H9 (cell line): ENCODE measurements around the gene EFCAB11. TPM values are rescaled to one million over a fixed set of nuclear protein-coding genes. Genes with fewer than 3 reads are reported as not detected.

Experiments used
- DNase-seq: peaks from one replicate; pipeline ENCODE4 v3.0.0-alpha.2; 2017
- H2AFZ ChIP-seq: one replicate; pipeline ENCODE4 v1.6.1; 2013; ENCODE audit warnings: mild to moderate bottlenecking, low read length, control low read depth, moderate library complexity
- H2AK5ac ChIP-seq: 2 replicates; pipeline ENCODE4 v1.6.1; 2013; ENCODE audit warnings: low read length, control low read depth, mixed read lengths; ENCODE audit not compliant: insufficient read length
- H2BK120ac ChIP-seq: one replicate; pipeline ENCODE4 v1.6.1; 2013; ENCODE audit warnings: low read depth, mild to moderate bottlenecking, low read length, control low read depth, inconsistent platforms; ENCODE audit not compliant: poor library complexity, severe bottlenecking
- H2BK12ac ChIP-seq: 2 replicates; pipeline ENCODE4 v1.6.1; 2013; ENCODE audit warnings: low read length, control low read depth, mixed read lengths, low read depth; ENCODE audit not compliant: insufficient read length
- H2BK15ac ChIP-seq: 2 replicates; pipeline ENCODE4 v1.6.1; 2013; ENCODE audit warnings: low read depth, low read length, control low read depth
- H2BK20ac ChIP-seq: one replicate; pipeline ENCODE4 v1.6.1; 2013; ENCODE audit warnings: low read depth, mild to moderate bottlenecking, low read length, control low read depth, inconsistent platforms; ENCODE audit not compliant: poor library complexity, severe bottlenecking
- H2BK5ac ChIP-seq: 2 replicates; pipeline ENCODE4 v1.6.1; 2013; ENCODE audit warnings: low read length, control low read depth, mixed read lengths; ENCODE audit not compliant: insufficient read length
- H3K14ac ChIP-seq: 2 replicates; pipeline ENCODE4 v1.6.1; 2013; ENCODE audit warnings: low read length, control low read depth; ENCODE audit not compliant: insufficient read depth
- H3K18ac ChIP-seq: 2 replicates; pipeline ENCODE4 v1.6.1; 2013; ENCODE audit warnings: low read depth, mild to moderate bottlenecking, mixed read lengths, low read length, control low read depth; ENCODE audit not compliant: insufficient read length
- H3K23ac ChIP-seq: 2 replicates; pipeline ENCODE4 v1.6.1; 2013; ENCODE audit warnings: low read length, control low read depth, mixed read lengths, low read depth; ENCODE audit not compliant: insufficient read length
- H3K23me2 ChIP-seq: 2 replicates; pipeline ENCODE4 v1.6.1; 2013; ENCODE audit warnings: low read depth, mild to moderate bottlenecking, mixed read lengths, low read length, control low read depth; ENCODE audit not compliant: insufficient read length, poor library complexity, severe bottlenecking
- H3K27ac ChIP-seq: 2 replicates; pipeline ENCODE4 v1.5.1; 2013; ENCODE audit warnings: low read length, control low read depth, mixed read lengths, low read depth; ENCODE audit not compliant: insufficient read length
- H3K27me3 ChIP-seq: 2 replicates; pipeline ENCODE4 v1.6.1; 2013; ENCODE audit warnings: low read length, control low read depth, inconsistent platforms; ENCODE audit not compliant: insufficient read depth
- H3K4ac ChIP-seq: 2 replicates; pipeline ENCODE4 v1.6.1; 2013; ENCODE audit warnings: low read depth, mild to moderate bottlenecking, control low read depth, inconsistent platforms, low read length, moderate library complexity
- H3K4me1 ChIP-seq: 2 replicates; pipeline ENCODE4 v1.6.1; 2013; ENCODE audit warnings: low read length, control low read depth, inconsistent platforms; ENCODE audit not compliant: insufficient read depth
- H3K4me2 ChIP-seq: 2 replicates; pipeline ENCODE4 v1.6.1; 2013; ENCODE audit warnings: low read length, control low read depth, mixed read lengths; ENCODE audit not compliant: insufficient read length, insufficient read depth
- H3K56ac ChIP-seq: 2 replicates; pipeline ENCODE4 v1.6.1; 2013; ENCODE audit warnings: low read depth, mild to moderate bottlenecking, mixed read lengths, low read length, control low read depth; ENCODE audit not compliant: insufficient read length
- H3K79me1 ChIP-seq: 2 replicates; pipeline ENCODE4 v1.6.1; 2013; ENCODE audit warnings: low read depth, mild to moderate bottlenecking, moderate library complexity, low read length, control low read depth, inconsistent platforms; ENCODE audit not compliant: insufficient read depth, poor library complexity, severe bottlenecking
- H3K79me2 ChIP-seq: 2 replicates; pipeline ENCODE4 v1.6.1; 2013; ENCODE audit warnings: low read length, control low read depth, inconsistent platforms; ENCODE audit not compliant: insufficient read depth
- H3K9ac ChIP-seq: 2 replicates; pipeline ENCODE4 v1.6.1; 2013; ENCODE audit warnings: low read length, control low read depth, mixed read lengths; ENCODE audit not compliant: insufficient read length; ENCODE audit errors: extremely low read depth
- H3K9me3 ChIP-seq: one replicate; pipeline ENCODE4 v1.6.1; 2013; ENCODE audit warnings: low read depth, low read length, inconsistent platforms; ENCODE audit not compliant: control insufficient read depth
- H3T11ph ChIP-seq: one replicate; pipeline ENCODE4 v1.6.1; 2013; ENCODE audit warnings: mild to moderate bottlenecking, low read length, control low read depth, inconsistent platforms
- H4K20me1 ChIP-seq: one replicate; pipeline ENCODE4 v1.6.1; 2013; ENCODE audit not compliant: control insufficient read depth, insufficient read length, insufficient read depth
- H4K5ac ChIP-seq: 2 replicates; pipeline ENCODE4 v1.6.1; 2013; ENCODE audit warnings: low read depth, mild to moderate bottlenecking, mixed read lengths, low read length, control low read depth; ENCODE audit not compliant: insufficient read length
- H4K8ac ChIP-seq: replicated peaks from 2 replicates; pipeline ENCODE4 v1.6.1; 2013; ENCODE audit warnings: low read length, control low read depth, mixed read lengths, low read depth; ENCODE audit not compliant: insufficient read length
- H4K91ac ChIP-seq: 2 replicates; pipeline ENCODE4 v1.6.1; 2013; ENCODE audit warnings: low read depth, mild to moderate bottlenecking, moderate library complexity, mixed read lengths, low read length, control low read depth; ENCODE audit not compliant: insufficient read length
- H3K27ac Mint-ChIP-seq, 3 experiments: 2 replicates in 2 of 3; 3 replicates in 1 of 3; pipeline ENCODE4 v1.8.0; 2020 to 2021; ENCODE audit warnings: mixed read lengths in 3 of 3, mild to moderate bottlenecking in 1 of 3, moderate library complexity in 1 of 3
- H3K27me3 Mint-ChIP-seq: 2 replicates; pipeline ENCODE4 v1.8.0; 2021; ENCODE audit warnings: low read depth, mild to moderate bottlenecking, moderate library complexity, mixed read lengths
- H3K36me3 Mint-ChIP-seq, 3 experiments: 2 replicates in 2 of 3; 3 replicates in 1 of 3; pipeline ENCODE4 v1.8.0; 2020 to 2021; ENCODE audit warnings: low read depth in 3 of 3, mixed read lengths in 3 of 3; ENCODE audit not compliant: insufficient read depth in 1 of 3
- H3K4me1 Mint-ChIP-seq, 2 experiments: 2 replicates each; pipeline ENCODE4 v1.8.0; 2020; ENCODE audit warnings: mixed read lengths in 2 of 2
- H3K4me3 Mint-ChIP-seq, 2 experiments: 2 replicates in 1 of 2; 3 replicates in 1 of 2; pipeline ENCODE4 v1.8.0; 2020 to 2021; ENCODE audit warnings: mild to moderate bottlenecking in 2 of 2, mixed read lengths in 2 of 2, moderate library complexity in 1 of 2
- H3K9me3 Mint-ChIP-seq, 2 experiments: 2 replicates in 1 of 2; 3 replicates in 1 of 2; pipeline ENCODE4 v1.8.0; 2020; ENCODE audit warnings: mild to moderate bottlenecking in 2 of 2, mixed read lengths in 2 of 2, moderate library complexity in 1 of 2
- WGBS: extraction: QIAGEN DNeasy Blood & Tissue Kit; methylation state at CpG from one replicate; pipeline ENCODE4 v1.1.7; 2013; ENCODE audit warnings: missing lambda C conversion rate, low lambda C conversion rate, mixed read lengths; ENCODE audit not compliant: insufficient read length; ENCODE audit errors: extremely low coverage; 5-methylcytosine and 5-hydroxymethylcytosine counted together
- total RNA-seq: library from RNA; stranded (reverse); gene quantifications from 2 replicates; pipeline ENCODE4 v1.2.1, GENCODE V29; 2021
- TF ChIP-seq, protein P1 (sequence below): fragments of 200-600 bp; sonication (generic); conservative IDR thresholded peaks from 3 replicates; pipeline ENCODE4 v1.8.0; 2021; ENCODE audit warnings: antibody characterized with exemption, mild to moderate bottlenecking

Gene EFCAB11
- total RNA-seq, 1 experiment from 2014 or later, result 17.4 TPM

DNA sequence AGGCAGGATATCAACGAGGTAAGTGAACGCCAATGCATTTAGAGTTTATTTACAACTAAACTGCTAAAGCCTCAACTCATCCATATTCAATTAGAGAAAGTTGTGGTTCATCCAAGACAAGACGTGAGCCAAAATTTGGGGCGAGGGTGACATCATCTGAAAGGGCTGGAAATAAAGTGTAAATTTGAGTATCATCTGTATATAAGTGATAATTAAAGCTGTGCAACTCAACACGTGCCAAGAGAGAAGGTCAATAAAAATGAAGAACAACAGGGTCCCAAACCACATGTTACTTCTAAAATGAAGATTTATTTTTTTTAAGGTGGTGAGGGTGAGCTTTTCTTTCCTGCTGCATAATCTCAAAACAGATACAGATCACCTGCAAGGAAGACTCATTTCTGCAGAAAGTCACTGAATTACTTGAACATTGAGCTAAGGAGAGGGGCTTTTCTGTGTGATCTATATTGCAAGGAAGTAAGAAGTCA lies 203.6 kb downstream of the EFCAB11 start:
- Histone ChIP-seq H2BK5ac (no peak overlapping the region), H3K56ac (no peak overlapping the region), H3K4me1 (no peaks in the 10 kb centered on the region), H3K9ac (no peak overlapping the region), H4K20me1 (no peaks in the 10 kb centered on the region), H4K8ac (no peak overlapping the region), H3K18ac (no peak overlapping the region), H2AFZ (no peak overlapping the region), H2BK15ac (no peak overlapping the region), H3K27me3 (no peaks in the 10 kb centered on the region), H3K23me2 (no peaks in the 10 kb centered on the region), H3K27ac (no peak overlapping the region), H4K5ac (no peak overlapping the region), H2AK5ac (no peak overlapping the region), H3K4me2 (no peak overlapping the region), H3K23ac (no peak overlapping the region), H3K4ac (no peak overlapping the region), H3K79me1 (no peaks in the 10 kb centered on the region), H2BK20ac (no peak overlapping the region), H3K79me2 (no peaks in the 10 kb centered on the region), H3K9me3 (no peaks in the 10 kb centered on the region), H4K91ac (no peak overlapping the region), H3T11ph (no peak overlapping the region), H2BK12ac (no peak overlapping the region), H2BK120ac (no peak overlapping the region), H3K14ac (no peak overlapping the region)
- H3K4me3 Mint-ChIP-seq, result no peak overlapping the region
- H3K9me3 Mint-ChIP-seq, result peaks cover 4 to 5% of the 10 kb centered on the region in 2 experiments; a peak in 4 of 5 replicates
- DNase-seq, result no peak
- 0 out of 2 replicates have a peak, but pooled peaks cover 3% of the 10 kb centered on the region for H3K27me3 Mint-ChIP-seq
- no peak overlapping the region for H3K27ac Mint-ChIP-seq
- TF ChIP-seq, protein P1, sequence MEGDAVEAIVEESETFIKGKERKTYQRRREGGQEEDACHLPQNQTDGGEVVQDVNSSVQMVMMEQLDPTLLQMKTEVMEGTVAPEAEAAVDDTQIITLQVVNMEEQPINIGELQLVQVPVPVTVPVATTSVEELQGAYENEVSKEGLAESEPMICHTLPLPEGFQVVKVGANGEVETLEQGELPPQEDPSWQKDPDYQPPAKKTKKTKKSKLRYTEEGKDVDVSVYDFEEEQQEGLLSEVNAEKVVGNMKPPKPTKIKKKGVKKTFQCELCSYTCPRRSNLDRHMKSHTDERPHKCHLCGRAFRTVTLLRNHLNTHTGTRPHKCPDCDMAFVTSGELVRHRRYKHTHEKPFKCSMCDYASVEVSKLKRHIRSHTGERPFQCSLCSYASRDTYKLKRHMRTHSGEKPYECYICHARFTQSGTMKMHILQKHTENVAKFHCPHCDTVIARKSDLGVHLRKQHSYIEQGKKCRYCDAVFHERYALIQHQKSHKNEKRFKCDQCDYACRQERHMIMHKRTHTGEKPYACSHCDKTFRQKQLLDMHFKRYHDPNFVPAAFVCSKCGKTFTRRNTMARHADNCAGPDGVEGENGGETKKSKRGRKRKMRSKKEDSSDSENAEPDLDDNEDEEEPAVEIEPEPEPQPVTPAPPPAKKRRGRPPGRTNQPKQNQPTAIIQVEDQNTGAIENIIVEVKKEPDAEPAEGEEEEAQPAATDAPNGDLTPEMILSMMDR, result no peak
- no CpG with 5 or more reads among the region's 5 CpGs for WGBS
- peaks cover under 1 to 7% (median 3%) of the 10 kb centered on the region in 3 experiments; a peak in 1 of 7 replicates for H3K36me3 Mint-ChIP-seq
- H3K4me1 Mint-ChIP-seq, result no peaks in the 10 kb centered on the region
